ENCODE results near the gene TUNAR.
A peak's percentile ranks its signal among the peaks of the same experiment; 100 is the strongest.

DNA sequence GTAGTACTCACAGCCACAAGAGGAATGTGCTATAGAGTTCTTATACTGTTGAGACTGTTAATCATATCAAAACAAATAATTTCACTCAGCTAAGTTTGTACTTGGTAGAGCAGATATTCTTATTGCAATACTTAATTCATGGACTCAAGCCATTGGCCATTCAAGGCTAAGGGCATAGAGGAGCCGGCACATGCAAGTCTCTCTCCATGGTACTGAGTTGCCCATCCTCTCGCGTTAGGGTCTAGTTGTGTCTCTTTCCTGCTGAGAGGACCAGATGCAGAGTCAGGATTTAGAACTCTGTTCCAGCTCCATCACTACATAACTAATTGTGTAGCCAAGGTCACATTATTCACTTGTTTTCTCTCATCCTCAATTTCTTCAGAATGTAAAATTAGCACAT is 14.4 kb upstream of the TUNAR start:
- peak; percentile 6; the same call in 1 of the 2 replicates for TF ChIP-seq BHLHE40 (IDR thresholded peaks at IDR 0.05; ENCODE audit: low read depth, low read length)
- TF ChIP-seq, protein P1, sequence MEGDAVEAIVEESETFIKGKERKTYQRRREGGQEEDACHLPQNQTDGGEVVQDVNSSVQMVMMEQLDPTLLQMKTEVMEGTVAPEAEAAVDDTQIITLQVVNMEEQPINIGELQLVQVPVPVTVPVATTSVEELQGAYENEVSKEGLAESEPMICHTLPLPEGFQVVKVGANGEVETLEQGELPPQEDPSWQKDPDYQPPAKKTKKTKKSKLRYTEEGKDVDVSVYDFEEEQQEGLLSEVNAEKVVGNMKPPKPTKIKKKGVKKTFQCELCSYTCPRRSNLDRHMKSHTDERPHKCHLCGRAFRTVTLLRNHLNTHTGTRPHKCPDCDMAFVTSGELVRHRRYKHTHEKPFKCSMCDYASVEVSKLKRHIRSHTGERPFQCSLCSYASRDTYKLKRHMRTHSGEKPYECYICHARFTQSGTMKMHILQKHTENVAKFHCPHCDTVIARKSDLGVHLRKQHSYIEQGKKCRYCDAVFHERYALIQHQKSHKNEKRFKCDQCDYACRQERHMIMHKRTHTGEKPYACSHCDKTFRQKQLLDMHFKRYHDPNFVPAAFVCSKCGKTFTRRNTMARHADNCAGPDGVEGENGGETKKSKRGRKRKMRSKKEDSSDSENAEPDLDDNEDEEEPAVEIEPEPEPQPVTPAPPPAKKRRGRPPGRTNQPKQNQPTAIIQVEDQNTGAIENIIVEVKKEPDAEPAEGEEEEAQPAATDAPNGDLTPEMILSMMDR (conservative IDR thresholded peaks at IDR 0.05; ENCODE audit: low read depth, low read length), result no peak
- TF ChIP-seq, protein P2, sequence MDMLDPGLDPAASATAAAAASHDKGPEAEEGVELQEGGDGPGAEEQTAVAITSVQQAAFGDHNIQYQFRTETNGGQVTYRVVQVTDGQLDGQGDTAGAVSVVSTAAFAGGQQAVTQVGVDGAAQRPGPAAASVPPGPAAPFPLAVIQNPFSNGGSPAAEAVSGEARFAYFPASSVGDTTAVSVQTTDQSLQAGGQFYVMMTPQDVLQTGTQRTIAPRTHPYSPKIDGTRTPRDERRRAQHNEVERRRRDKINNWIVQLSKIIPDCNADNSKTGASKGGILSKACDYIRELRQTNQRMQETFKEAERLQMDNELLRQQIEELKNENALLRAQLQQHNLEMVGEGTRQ (IDR thresholded peaks at IDR 0.05; ENCODE audit: low read depth, low read length), result no peak
- no peak for TF ChIP-seq FOS (IDR thresholded peaks at IDR 0.05; ENCODE audit: low read depth, low read length)
- no peak for TF ChIP-seq RAD21 (IDR thresholded peaks at IDR 0.05; ENCODE audit: low read length)
- no peak for TF ChIP-seq NFE2L2 (IDR thresholded peaks at IDR 0.05; ENCODE audit: low read depth, low read length)
